IPS-18a (cell line): Measurements from ENCODE around the gene WDCP.
"Not testable (repeated sequence)": the region's sequence is repeated elsewhere in the genome, so short reads cannot be mapped to it uniquely, and the experiment has no call there.

Source experiments
- H3K27ac ChIP-seq: one replicate; pipeline ENCODE4 v1.5.1; 2013; ENCODE audit warnings: low read length
- H3K27me3 ChIP-seq: one replicate; pipeline ENCODE4 v1.6.1; 2013; ENCODE audit warnings: mild to moderate bottlenecking, low read length; ENCODE audit not compliant: control insufficient read depth, insufficient read depth
- H3K36me3 ChIP-seq: one replicate; pipeline ENCODE4 v1.6.1; 2013; ENCODE audit warnings: low read depth, low read length; ENCODE audit not compliant: control insufficient read depth
- H3K4me1 ChIP-seq: one replicate; pipeline ENCODE4 v1.6.1; 2013; ENCODE audit warnings: low read depth, low read length; ENCODE audit not compliant: control insufficient read depth
- H3K4me3 ChIP-seq: one replicate; pipeline ENCODE4 v1.5.1; 2013; ENCODE audit warnings: low read length
- H3K9ac ChIP-seq: one replicate; pipeline ENCODE4 v1.6.1; 2013; ENCODE audit warnings: mild to moderate bottlenecking, low read length, moderate library complexity
- H3K9me3 ChIP-seq: one replicate; pipeline ENCODE4 v1.6.1; 2013; ENCODE audit warnings: low read depth, low read length; ENCODE audit not compliant: control insufficient read depth

The WDCP gene

DNA sequence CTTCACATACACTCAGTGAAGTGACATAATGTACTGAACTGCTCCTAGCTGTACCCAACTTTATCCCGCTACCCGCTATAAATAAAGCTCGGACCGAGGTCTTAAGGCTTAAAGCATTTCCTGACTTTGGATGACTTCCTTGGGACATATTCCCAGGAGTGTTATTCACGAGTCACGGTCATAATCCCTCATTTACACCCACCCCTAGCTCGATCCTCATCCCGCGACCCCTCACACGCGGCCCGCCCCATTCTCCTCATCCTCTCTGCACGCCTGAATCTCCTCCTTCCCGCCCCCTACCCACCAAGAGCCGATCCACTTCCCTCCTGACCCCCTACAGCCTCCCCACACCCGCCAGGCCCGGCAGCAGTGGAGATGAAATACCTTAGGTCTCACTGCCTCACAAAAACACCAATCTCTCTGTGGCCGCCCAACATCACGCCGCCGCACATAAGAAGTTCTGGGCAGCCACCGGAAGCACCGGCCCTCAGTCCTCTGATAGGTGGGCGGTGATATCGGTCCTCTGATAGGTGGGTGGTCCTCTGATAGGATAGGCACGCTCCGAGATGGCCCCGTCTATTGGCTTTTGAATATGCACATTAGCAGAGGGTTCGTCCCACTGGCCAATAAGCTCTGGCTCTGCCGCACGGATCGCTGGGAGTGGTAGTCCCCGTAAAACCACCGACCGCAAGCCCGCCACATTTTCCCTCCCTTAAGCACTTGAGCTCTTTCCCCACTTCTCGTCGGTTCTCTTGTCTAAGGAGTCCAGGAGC is at the start of gene WDCP:
Gene WDCP (minus strand): TSS at position 462 of the 773 bp plus-strand sequence. CDS start 7,897 bp downstream, outside the sequence.
- Histone ChIP-seq H3K9ac (peak within 1 kb of the TSS; percentile 46), H3K27me3 (no peaks in the 10 kb centered on the region), H3K4me1 (peaks cover 6% of the 10 kb centered on the region), H3K4me3 (peak within 1 kb of the TSS; percentile 78), H3K36me3 (no peaks in the 10 kb centered on the region), H3K27ac (no peak within 1 kb of the TSS), H3K9me3 (no peaks in the 10 kb centered on the region)

DNA sequence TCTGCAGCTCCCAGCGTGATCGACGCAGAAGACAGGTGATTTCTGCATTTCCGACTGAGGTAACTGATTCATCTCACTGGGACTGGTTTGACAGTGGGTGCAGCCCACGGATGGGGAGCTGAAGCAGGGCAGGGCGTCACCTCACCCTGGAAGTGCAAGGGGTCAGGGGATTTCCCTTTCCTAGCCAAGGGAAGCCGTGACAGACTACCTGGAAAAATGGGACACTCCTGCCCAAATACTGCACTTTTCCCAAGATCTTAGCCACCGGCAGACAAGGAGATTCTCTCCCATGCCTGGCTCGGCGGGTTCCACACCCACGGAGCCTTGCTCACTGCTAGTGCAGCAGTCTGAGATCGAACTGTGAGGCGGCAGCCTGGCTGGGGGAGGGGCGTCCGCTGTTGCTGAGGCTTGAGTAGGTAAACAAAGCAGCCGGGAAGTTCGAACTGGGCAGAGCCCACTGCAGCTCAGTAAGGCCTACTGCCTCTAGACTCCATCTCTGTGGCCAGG is 48.0 kb upstream of the WDCP start:
- peak overlapping the region; percentile 22 for H3K4me3 ChIP-seq
- H3K9ac ChIP-seq = not testable (repeated sequence)

GRCh38 chr2:24093270-24093669 is 46.1 kb upstream of the WDCP start:
- not testable (repeated sequence) for H3K9ac ChIP-seq, H3K4me3 ChIP-seq, H3K27ac ChIP-seq, H3K27me3 ChIP-seq, H3K36me3 ChIP-seq, H3K9me3 ChIP-seq, H3K4me1 ChIP-seq

More for the DNA sequence above, 48.0 kb upstream of the WDCP start:
- H3K27ac ChIP-seq, H3K4me1 ChIP-seq, H3K36me3 ChIP-seq, H3K27me3 ChIP-seq, H3K9me3 ChIP-seq: not testable (repeated sequence)

DNA sequence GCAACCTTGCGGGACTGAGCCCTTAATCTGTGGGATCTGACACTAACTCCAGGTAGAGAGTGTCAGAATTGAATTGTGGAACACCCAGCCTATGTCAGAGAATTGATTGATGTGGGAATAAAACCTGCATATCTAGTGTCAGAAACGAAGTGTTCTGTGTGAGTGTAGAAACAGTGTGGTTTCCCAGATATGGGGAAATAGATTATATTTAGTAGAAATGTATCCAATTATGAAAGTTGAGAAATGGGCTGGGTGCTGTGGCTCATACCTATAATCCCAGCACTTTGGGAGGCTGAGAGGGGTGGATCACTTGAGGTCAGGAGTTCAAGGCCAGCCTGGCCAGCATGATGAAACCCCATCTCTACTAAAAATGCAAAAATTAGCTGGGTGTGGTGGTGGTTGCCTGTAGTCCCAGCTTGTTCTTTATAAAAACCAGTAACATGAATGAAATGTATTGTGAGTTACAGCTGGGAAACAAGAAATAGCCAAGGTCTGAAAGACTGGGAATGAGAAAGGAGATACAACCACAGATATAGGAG is 41.7 kb upstream of the WDCP start:
- Histone ChIP-seq H3K27ac (no peak overlapping the region), H3K27me3 (no peaks in the 10 kb centered on the region), H3K4me1 (peaks cover 7% of the 10 kb centered on the region), H3K9me3 (no peaks in the 10 kb centered on the region), H3K9ac (no peak overlapping the region), H3K36me3 (no peaks in the 10 kb centered on the region), H3K4me3 (no peak overlapping the region)

GRCh38 chr2:24087032-24087431 is 39.8 kb upstream of the WDCP start:
- H3K36me3 ChIP-seq = peaks cover 8% of the 10 kb centered on the region
- no peaks in the 10 kb centered on the region for H3K9me3 ChIP-seq
- peaks cover 12% of the 10 kb centered on the region for H3K4me1 ChIP-seq
- no peaks in the 10 kb centered on the region for H3K27me3 ChIP-seq
- no peak overlapping the region for H3K4me3 ChIP-seq
- no peak overlapping the region for H3K9ac ChIP-seq
- no peak overlapping the region for H3K27ac ChIP-seq

- peaks cover 10% of the 10 kb centered on the region for H3K36me3 ChIP-seq
- no peaks in the 10 kb centered on the region for H3K9me3 ChIP-seq
- no peaks in the 10 kb centered on the region for H3K27me3 ChIP-seq
- no peak overlapping the region for H3K27ac ChIP-seq
- no peak overlapping the region for H3K9ac ChIP-seq
- no peak overlapping the region for H3K4me3 ChIP-seq
- H3K4me1 ChIP-seq = peaks cover 12% of the 10 kb centered on the region
These were observed 39.0 kb upstream of the WDCP start for GRCh38 chr2:24086241-24086640.

- Histone ChIP-seq H3K9ac (peak overlapping the region; percentile 66), H3K27ac (peak overlapping the region; percentile 54), H3K36me3 (peaks cover 17% of the 10 kb centered on the region), H3K4me1 (peaks cover 12% of the 10 kb centered on the region), H3K4me3 (peak overlapping the region; percentile 73), H3K9me3 (no peaks in the 10 kb centered on the region), H3K27me3 (no peaks in the 10 kb centered on the region)
These were observed 38.0 kb upstream of the WDCP start for GRCh38 chr2:24085200-24085489.

GRCh38 chr2:24084386-24085199 is 37.4 kb upstream of the WDCP start, which contains the start of gene TP53I3:
Gene TP53I3, minus strand, starts transcription at chr2:24084834. Its CDS starts 508 bp downstream, at chr2:24084326.
- Histone ChIP-seq H3K9ac (peak within 1 kb of the TSS; percentile 66), H3K27me3 (no peaks in the 10 kb centered on the region), H3K4me1 (peaks cover 12% of the 10 kb centered on the region), H3K4me3 (peak within 1 kb of the TSS; percentile 73), H3K27ac (peak within 1 kb of the TSS; percentile 54), H3K9me3 (no peaks in the 10 kb centered on the region), H3K36me3 (peaks cover 20% of the 10 kb centered on the region)

- Histone ChIP-seq H3K9me3 (no peaks in the 10 kb centered on the region), H3K9ac (peak overlapping the region; percentile 66), H3K36me3 (peaks cover 28% of the 10 kb centered on the region), H3K27me3 (no peaks in the 10 kb centered on the region), H3K4me3 (peak overlapping the region; percentile 73), H3K27ac (peak overlapping the region; percentile 48), H3K4me1 (peaks cover 12% of the 10 kb centered on the region)
These were observed 36.6 kb upstream of the WDCP start for GRCh38 chr2:24083567-24084385.

GRCh38 chr2:24082787-24083566 is 35.8 kb upstream of the WDCP start:
- Histone ChIP-seq H3K36me3 (peaks cover 32% of the 10 kb centered on the region), H3K4me1 (peaks cover 14% of the 10 kb centered on the region), H3K27ac (peak overlapping the region; percentile 48), H3K27me3 (no peaks in the 10 kb centered on the region), H3K4me3 (peak overlapping the region; percentile 73), H3K9ac (peak overlapping the region; percentile 66), H3K9me3 (no peaks in the 10 kb centered on the region)
